GM18517 (cell line): ENCODE data around the gene PLCB4.
A peak's percentile ranks its signal among the peaks of the same experiment; 100 is the strongest.

Experiments
- ATAC-seq: cut with Tn5 transposase; IDR thresholded peaks from one replicate; pipeline ENCODE4 v1.9.1; 2021; ENCODE audit warnings: mild to moderate bottlenecking, moderate library complexity; ENCODE audit not compliant: unreplicated experiment

Gene PLCB4

DNA sequence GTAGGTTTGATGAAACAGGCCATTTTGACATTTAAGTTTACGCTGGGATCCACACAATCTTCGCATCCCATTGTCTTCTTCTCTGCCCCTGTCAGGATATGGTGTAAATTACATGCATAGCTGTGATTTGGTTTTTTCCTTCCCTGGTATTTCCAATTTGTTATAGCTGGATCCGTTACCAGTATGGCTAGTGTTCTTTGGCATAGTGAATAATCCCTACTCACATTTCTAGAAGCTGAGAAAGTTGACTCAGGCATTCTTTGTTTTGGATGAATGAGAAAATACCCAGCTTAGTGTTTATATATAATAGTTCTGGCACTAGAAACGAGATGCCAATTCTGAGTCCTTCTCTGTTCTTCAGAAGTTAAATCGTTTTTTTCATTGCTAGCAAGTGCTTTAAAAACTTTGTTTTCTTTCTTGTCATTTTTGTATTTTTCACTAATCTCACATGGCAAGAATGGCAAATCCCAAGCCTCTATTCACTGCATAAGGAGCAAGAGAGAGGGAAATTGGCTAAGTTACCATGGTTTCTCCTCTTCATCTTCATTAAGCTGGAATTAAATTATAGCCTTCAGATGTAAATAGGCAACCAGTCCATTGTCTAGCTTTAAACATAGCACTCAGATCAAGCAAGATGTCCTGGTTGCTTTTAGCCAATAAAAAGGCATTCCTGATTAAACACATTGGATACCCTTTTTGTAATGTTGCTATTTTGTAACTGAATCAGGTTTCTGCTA, 353.6 kb downstream of the PLCB4 start:
- ATAC-seq: no peak

DNA sequence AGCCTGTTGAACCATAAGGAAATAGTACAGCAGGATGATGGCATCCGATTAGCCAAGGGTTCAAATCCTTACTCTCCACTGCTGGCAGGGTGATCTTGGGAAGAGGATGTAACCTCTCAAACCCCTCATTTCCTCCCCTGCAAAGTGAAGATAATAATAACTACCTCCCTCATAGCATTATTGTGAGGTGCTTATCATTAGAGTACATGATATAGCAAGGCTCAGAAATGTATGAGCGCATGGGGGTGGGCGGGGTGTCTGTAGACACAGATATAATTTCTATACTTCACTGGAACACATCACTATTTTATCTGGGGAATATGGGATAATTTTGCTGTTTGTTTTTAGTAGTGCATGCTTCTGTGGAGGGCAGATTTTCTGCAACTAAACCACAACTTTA, 355.7 kb downstream of the PLCB4 start:
- ATAC-seq: no peak

DNA sequence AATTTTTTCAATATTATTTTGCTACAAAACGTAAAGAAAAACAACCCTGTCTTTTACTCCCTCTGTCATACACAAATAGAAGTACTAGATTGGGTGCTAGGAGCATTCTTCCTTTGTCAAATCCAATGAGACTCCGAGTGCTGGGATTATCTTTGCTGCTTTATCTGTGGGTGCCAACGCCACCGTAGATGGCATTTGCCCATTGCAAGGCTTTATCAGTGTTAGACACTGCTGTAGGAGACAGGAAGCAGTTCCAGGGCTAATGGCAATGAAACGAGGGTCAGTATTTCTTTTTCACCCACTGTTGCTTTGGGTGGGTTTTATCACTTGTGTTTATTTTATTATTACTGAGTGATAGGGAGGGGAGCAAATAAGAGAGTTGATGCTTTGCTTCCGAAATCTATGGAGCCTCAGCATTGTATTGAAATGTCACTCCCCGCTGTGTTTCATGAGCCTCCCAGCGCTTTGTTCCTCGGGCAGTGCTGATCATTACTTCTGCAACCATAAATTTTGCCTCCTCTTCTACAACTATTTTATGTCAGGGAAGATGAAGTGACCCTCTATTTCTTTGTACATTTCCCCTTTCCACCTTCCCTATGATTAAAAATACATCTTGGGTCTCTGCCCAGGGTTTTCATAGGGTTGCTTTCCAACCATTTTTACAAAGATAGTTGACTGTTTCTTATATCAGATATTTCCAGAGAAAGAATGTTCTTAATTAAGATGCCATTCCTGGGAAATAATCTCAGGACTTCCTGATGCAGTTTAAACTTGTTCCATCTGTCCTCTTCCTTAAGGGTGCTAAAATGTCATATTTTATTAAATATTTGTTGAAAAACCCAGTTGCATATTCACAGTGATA, 358.8 kb downstream of the PLCB4 start:
- ATAC-seq: no peak

DNA sequence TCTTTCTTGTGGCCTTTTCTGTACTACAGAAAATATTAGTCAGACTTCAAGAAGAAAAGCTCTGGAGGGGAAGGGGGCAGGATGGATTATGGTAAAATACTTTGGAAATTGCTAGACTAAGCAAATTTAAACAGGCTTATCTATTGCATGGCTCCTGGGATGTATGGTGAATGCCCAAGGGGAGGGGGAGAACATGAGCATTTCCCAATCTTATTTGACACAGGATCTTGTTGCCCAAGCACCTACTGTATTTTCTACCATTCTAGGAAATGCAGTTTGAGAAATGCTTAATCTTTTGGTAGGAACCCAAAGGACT, 359.4 kb downstream of the PLCB4 start:
- no peak for ATAC-seq

DNA sequence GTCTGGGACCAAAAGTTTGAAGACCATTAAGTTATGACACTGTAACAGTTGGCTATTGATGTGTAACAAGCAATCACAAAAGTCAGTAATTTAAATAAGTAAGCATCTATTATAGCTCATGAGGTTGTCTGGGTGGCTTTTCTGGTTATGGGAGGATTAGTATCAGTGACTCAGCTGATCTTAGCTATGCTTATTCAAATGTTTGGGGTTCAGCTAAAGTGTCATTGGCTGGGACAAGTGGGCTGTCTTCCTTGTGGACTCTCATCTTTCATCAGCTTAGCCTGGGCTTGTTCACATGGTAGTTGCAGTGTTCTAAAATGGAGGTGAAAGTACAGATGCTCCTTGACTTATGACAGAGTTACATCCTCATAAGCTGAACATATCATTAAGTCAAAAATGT, 370.9 kb downstream of the PLCB4 start:
- ATAC-seq: no peak

DNA sequence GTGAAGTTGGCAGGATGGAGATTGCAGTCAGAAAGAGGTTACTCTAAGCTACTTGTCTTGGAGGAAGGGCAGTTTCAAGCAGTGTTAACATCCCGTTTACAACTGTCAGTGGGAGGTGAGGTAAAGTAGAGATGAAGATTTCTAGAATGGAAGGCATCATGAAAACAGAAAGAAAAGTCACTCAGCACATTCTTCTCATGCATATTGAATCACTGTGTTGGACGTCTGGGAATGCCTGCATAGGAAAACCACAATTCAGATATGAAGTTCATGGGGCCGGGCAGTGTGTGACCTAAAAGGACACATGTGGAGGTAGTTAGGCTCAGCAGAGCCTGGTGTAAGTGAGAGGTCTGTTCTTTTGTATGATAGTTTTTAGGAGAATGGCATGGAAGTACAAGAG, 372.0 kb downstream of the PLCB4 start:
- no peak for ATAC-seq

DNA sequence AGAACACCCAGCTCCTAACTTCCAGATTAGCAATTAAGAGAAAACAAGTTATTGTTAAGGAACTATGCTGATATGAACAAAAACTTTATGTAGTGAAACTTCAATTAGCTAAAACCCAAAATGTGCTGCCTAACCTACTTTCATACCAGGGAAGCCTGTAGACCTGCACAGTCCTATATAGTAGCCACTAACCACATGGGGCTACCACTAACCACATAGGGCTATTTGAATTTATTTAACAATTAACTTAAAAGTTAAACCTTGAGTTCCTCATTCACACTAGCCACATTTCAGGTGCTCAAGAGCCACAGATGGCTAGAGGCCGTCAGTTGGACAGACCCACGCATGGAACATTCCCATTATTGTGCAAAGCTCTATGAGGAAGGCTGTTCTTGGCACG, 373.1 kb downstream of the PLCB4 start:
- peak; percentile 60 for ATAC-seq

DNA sequence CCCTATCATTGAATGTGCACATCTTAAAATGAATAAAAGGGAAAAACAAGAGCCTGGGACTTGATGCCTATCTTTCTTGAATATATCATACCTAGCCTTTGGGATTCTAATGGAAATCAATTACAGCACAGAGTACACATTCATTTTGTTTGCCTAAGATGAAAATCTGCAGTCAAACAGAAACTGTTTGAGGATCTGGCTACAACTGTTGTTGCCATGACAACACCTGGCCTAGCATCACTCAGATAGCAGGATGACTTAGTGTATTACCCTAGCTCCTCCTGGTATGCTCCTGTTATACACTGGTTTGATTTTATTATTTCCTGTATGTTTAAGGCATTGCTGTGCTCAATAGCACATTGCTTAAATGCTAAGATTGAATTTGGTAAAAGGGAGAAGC, 374.0 kb downstream of the PLCB4 start:
- peak; percentile 59 for ATAC-seq

DNA sequence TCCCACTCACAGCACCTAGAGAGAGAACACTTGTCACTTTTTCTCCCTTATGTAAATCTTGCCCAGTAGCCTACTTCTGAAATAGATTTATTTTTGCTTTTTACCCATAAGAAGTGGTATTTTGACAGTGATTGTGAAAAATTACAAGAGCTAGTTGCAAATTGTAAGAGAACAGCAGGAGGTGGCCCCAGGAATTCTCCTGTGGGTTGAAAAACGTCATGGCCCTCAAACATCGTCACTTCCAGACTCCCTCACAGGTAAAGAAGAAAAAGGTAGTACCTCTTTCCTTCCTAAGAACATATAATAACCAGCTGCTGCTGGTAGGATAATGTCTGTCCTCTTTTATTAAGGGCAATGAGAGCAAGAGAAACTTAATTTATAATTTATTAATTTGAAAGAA, 376.0 kb downstream of the PLCB4 start:
- no peak for ATAC-seq

DNA sequence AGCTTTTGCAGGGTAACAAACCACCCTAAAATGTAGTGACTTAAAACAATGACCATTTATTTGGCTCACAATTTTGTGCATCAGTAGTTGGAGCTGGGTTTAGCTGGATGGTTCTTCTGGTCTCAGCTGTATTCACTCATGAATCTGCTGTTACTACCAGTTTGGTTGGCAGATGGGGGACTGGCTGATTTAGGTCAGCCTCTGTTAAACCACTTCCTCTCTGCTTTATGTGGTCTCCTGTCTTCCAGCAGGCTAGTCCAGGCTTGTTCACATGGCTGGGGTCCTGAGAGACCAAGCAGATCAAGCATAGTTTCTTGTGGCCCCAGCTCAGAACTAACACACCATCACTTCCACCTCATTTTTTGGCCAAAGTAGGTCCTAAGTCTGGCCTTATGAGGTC, 378.3 kb downstream of the PLCB4 start:
- ATAC-seq: no peak

DNA sequence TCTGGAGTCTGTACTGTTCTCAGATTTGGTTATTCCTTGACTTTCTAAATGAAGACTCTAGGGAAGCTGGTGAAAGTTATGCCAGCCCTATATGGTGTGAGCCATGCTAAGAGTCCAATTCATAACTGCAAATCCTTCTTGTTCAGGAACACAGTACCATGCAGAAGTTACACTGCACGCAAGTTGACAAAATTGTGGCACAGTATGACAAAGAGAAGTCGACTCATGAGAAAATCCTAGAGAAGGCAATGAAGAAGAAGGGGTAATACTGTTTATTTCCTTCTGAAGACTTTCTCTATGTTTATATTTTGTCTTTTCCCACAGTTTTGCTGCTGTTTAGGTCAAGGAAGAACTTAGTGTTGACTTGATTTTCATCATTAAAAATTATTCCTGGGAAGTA, 384.3 kb downstream of the PLCB4 start:
- no peak for ATAC-seq

DNA sequence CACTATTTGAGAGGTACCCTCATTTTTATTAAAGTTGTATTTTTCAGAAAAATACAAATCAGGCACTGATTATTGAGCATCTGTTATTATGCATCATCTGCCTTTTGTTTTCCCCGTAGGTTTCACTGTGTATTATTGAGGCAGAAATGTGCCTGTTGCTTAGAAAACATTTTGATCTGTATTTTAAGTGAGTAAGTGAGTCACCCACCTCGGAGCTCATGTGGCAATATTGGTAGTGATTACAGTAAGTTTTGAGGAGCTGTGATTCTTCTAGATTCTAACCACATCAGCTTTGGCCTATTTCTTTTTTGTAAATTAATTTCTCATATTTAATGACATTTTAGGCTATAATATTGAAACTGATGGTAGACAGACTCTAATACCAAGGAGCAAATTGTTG, 385.9 kb downstream of the PLCB4 start:
- ATAC-seq: no peak

DNA sequence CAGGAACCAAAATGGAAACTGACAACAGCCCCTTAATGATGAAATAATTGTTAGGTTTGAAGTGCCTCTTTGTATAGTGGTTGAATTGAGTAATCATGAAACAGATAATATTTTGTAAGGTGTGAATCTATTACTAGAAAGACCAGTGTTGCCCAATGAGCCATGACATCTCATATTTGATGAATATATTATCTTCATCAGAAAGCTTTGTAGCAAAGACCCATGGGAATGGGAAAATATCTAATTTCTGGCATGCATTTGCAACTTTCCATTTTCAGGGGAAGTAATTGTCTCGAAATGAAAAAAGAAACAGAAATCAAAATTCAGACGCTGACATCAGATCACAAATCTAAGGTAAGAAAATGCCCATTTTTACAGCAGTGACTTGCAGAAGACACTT, 388.2 kb downstream of the PLCB4 start:
- no peak for ATAC-seq

DNA sequence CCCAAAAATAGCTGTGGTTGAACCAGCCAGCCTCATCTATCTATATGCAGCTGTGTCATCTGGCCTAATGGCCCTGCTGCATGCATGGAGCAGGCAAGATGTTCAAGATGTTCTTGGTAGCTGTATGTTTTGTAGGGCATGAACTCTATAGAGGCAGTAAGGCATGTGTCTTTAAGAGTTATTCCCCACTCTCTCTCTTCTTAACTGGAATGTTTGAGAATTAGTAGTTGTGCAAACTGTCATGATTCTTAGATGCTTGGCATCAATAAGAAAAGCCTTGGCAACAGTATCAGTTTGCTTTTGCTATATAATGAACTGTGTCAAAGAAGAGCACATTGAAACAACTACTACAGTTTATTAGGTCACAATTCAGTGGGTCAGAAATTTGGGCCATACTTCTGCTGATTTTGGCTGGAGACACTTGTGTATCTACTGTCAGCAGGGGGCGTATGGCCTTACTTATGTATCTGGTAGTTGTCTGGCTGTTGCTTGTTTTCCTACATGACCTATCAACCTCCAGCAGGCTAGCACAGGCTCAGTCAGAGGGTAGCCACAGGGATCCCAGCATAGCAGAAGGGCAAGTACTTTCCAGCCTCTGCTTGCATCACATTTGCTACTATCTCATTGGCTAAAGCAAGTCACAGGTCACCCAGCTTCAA, 389.4 kb downstream of the PLCB4 start:
- no peak for ATAC-seq

DNA sequence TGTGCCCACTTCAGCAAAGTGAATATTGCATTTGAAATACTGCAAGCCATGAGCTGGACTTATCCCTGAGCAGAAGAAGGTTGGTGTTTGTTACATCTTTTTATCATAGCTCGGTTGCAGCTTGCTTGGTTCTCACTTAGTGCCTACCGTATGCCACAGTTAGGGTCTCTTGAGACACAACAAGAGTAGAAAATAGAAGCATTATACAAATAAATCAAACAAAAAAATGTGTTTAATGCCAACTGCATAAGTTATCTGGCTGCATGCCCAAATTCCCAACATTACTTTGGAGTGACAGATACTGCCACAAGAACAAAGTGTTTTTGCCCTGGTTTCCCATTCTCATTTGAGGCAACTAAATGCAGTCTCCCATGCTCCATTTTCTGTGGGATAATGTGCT, 391.6 kb downstream of the PLCB4 start:
- no peak for ATAC-seq

DNA sequence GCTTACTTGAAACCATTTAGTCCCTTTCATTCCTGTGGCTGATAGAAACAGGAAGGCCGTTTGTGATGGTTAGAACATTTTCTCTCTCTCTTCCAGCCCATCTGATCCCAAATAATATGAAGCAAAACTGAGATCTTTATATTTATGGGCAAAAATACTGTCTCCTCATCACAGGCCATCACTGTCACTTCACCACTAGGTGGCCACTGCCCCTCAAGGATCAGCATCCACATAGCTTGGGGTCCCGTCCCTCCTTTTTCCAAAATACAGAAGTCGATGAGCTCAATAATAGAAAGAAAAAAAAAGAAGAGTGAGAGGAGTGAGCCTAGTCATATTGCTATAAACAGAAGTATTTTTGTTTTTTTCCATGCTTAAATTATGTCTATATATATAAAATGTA, 399.1 kb downstream of the PLCB4 start:
- ATAC-seq: no peak

DNA sequence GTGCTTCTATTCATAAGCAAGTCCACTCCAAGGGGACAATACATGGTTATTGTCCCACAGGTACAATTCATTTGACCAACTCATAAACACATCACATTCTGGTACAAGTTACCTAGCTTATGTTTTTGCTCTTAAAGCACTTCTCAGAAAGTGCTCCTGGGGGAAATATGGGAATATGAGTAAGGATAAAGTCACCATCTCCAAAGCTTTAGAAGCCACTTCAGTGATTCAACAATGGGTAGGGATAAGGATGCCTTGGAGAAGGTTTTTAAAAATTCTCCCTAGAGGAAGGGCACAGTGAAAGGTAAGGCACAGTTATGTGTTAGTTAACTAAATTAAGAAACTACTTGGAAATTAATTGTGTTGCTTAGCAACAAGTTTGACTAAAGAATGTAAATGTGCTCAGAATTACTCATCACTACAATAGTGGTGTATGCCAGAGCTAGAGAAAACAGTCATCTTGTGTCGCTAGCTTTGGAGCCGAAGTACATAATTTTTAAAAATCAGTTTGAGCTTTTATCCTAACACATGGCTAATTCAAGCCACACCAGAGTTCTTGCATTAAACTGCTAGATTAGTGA, 406.0 kb downstream of the PLCB4 start:
- no peak for ATAC-seq

DNA sequence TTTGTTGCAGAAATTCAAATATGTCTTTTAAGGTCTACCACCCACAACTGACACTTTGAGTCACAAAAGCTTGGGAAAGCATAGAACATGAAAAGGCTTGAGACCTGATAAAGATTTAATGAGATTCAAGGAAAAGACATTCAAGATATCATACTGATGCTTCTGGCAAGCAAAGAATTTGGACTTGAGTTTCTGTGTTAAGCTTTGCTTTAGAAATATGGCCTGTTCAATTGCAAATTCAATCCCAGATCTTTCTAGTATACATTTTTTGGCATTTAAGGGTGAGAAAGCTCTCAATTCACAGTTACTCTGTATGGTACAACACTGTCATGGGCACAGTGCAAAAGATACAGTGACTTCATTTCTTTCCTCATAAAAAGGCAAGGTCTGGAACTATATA, 406.6 kb downstream of the PLCB4 start:
- ATAC-seq: no peak

DNA sequence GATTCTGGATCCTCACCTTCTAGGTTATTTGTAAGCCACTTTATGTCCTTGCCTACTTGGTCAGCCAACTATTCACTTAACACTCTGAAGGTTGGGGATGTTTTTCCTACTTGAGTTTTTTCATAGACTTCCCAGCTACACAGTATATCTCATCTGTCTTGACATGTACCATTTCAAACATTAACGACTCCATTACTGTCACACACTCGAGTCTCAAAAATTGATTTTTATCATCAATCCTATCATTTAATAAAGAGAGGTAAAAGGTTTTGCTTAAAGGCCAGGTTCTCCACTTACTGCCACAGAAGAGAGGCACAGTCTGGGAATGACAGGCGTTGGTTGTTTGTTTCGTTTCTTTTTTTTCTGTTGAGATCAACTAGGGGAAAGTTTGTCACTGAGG, 407.3 kb downstream of the PLCB4 start:
- no peak for ATAC-seq

DNA sequence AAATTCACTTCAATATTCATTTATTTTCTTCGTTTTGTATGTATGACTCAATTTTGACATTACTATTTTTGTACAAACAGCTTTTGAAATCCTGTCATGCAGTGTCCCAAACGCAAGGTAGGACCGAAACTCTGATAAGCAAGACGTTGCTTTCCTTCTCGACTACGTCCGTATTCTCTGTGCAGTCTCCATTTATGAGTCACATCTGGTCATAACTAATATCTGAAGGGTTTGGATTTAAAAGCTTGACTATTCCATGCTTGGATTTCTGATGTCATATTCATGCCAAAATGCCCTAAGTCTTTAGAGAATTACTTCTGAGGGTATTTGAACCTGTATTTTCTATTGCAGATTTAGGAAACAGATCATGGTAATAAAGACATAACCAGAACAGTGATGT, 407.8 kb downstream of the PLCB4 start:
- ATAC-seq: no peak

DNA sequence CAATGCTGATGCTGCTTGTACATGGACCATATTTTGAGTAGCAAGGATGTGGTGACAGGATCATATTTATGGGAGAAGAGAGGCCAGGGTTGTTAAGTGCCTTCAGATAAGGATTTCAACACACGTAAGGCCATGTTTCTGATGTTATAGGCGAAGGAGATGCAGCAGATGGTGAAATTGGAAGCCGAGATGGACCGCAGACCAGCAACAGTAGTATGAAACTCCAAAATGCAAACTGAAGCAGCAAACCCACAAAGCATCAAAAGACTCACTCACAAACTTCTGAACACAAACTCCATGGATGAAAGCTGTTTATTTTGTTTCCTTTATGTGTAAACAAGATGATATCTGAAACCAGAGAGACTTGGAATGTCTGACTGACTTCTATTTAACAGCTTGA, 409.9 kb downstream of the PLCB4 start:
- ATAC-seq: no peak

DNA sequence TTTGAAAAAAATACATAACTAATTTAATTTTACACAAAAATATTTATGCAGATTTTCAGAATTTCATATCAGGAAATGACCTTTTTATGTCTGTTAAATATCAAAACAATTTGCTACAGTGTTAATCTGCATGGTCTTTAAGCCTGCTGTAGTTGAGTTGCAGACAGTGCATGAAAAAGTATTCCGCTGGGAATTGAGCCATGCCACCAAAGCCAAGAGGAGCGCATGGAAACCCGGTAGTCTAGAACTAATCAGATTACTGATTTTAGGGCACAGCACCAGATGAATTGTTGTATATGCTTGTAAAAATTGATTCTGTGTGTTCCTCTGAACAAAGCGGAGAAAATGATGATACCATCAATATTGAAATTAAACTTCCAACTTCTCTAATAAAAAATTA, 411.2 kb downstream of the PLCB4 start:
- no peak for ATAC-seq
